GM23338 (cell line): ENCODE results near the gene GAREM1. TPM values are rescaled to one million over a fixed set of nuclear protein-coding genes. Genes with fewer than 3 reads are reported as not detected.

Source experiments
- ATAC-seq: fragments of 200-7000 bp; cut with Tn5 transposase; 3 replicates; pipeline ENCODE4 v1.9.1; 2020
- DNase-seq: peaks from one replicate; pipeline ENCODE4 v3.0.0-alpha.2; 2015; ENCODE audit warnings: low spot score
- H2AFZ ChIP-seq: fragments of 200-600 bp; sonication (generic); 2 replicates; pipeline ENCODE4 v1.8.0; 2016; ENCODE audit warnings: antibody characterized with exemption, mild to moderate bottlenecking, moderate library complexity
- H3F3A ChIP-seq: fragments of 200-600 bp; sonication (generic); replicated peaks from 2 replicates; pipeline ENCODE4 v1.8.0; 2017; ENCODE audit warnings: antibody characterized with exemption, mixed run types, low read depth
- H3K27ac ChIP-seq: fragments of 200-600 bp; sonication (generic); 2 replicates; pipeline ENCODE4 v1.6.1; 2016; ENCODE audit warnings: low read depth
- H3K27me3 ChIP-seq: fragments of 200-600 bp; sonication (generic); 2 replicates; pipeline ENCODE4 v1.8.0; 2016; ENCODE audit warnings: mild to moderate bottlenecking, mixed run types, moderate library complexity; ENCODE audit not compliant: insufficient read depth
- H3K36me3 ChIP-seq: fragments of 200-600 bp; sonication (generic); 2 replicates; pipeline ENCODE4 v1.8.0; 2016; ENCODE audit warnings: mild to moderate bottlenecking; ENCODE audit not compliant: insufficient read depth
- H3K4me1 ChIP-seq: fragments of 200-600 bp; sonication (generic); 2 replicates; pipeline ENCODE4 v1.8.0; 2016; ENCODE audit warnings: mild to moderate bottlenecking, moderate library complexity; ENCODE audit not compliant: insufficient read depth
- H3K4me2 ChIP-seq: fragments of 200-600 bp; sonication (generic); 2 replicates; pipeline ENCODE4 v1.7.1; 2017; ENCODE audit warnings: mixed run types
- H3K4me3 ChIP-seq: fragments of 200-600 bp; sonication (generic); 2 replicates; pipeline ENCODE4 v1.6.1; 2016; ENCODE audit warnings: mixed run types
- H3K79me2 ChIP-seq: fragments of 200-600 bp; sonication (generic); replicated peaks from 2 replicates; pipeline ENCODE4 v1.8.0; 2017; ENCODE audit warnings: mild to moderate bottlenecking; ENCODE audit not compliant: insufficient read depth
- H3K9me2 ChIP-seq: fragments of 200-600 bp; sonication (generic); 2 replicates; pipeline ENCODE4 v1.8.0; 2017; ENCODE audit not compliant: insufficient read depth
- H4K20me1 ChIP-seq: fragments of 200-600 bp; sonication (generic); replicated peaks from 2 replicates; pipeline ENCODE4 v1.8.0; 2017; ENCODE audit warnings: mild to moderate bottlenecking; ENCODE audit not compliant: insufficient read depth
- H3K27ac Mint-ChIP-seq: 2 replicates; pipeline ENCODE4 v1.8.0; 2020; ENCODE audit warnings: inconsistent platforms, mild to moderate bottlenecking, moderate library complexity, mixed read lengths
- H3K27me3 Mint-ChIP-seq: 3 replicates; pipeline ENCODE4 v1.8.0; 2022; ENCODE audit warnings: low read depth, mild to moderate bottlenecking, moderate library complexity, mixed read lengths, inconsistent platforms; ENCODE audit not compliant: insufficient read depth, poor library complexity
- H3K36me3 Mint-ChIP-seq: 3 replicates; pipeline ENCODE4 v1.8.0; 2021; ENCODE audit warnings: low read depth, mild to moderate bottlenecking, inconsistent platforms, moderate library complexity, mixed read lengths
- H3K4me1 Mint-ChIP-seq: 3 replicates; pipeline ENCODE4 v1.8.0; 2020; ENCODE audit warnings: mild to moderate bottlenecking, inconsistent platforms, mixed read lengths
- H3K4me3 Mint-ChIP-seq: 3 replicates; pipeline ENCODE4 v1.8.0; 2021; ENCODE audit warnings: moderate library complexity, mild to moderate bottlenecking, inconsistent platforms, mixed read lengths
- H3K9me3 Mint-ChIP-seq: 3 replicates; pipeline ENCODE4 v1.8.0; 2020; ENCODE audit warnings: moderate library complexity, mild to moderate bottlenecking, inconsistent platforms, mixed read lengths
- CREB1 ChIP-seq: fragments of 250-450 bp; sonication (Bioruptor Pico); IDR thresholded peaks from 2 replicates; pipeline ENCODE4 v1.5.0; 2020; ENCODE audit warnings: low read depth, mild to moderate bottlenecking, moderate library complexity
- CTCF ChIP-seq, 2 experiments: fragments of 200-600 bp in 1 of 2; sonication (generic) in 1 of 2; conservative IDR thresholded peaks; 2 replicates each; pipeline versions ENCODE4 v1.5.1 to v1.6.1; 2016 to 2017; ENCODE audit warnings: antibody characterized with exemption in 2 of 2, low read depth in 2 of 2, mild to moderate bottlenecking in 2 of 2, moderate library complexity in 1 of 2
- ETS1 ChIP-seq: IDR thresholded peaks from 2 replicates; pipeline ENCODE4 v1.6.1; 2016; ENCODE audit warnings: antibody characterized with exemption
- EZH2 ChIP-seq: fragments of 200-600 bp; sonication (generic); IDR thresholded peaks from one replicate; pipeline ENCODE4 v1.8.0; 2017; ENCODE audit warnings: antibody characterized with exemption, mild to moderate bottlenecking, low read depth; ENCODE audit not compliant: unreplicated experiment
- EZH2phosphoT487 ChIP-seq: fragments of 200-600 bp; sonication (generic); IDR thresholded peaks from one replicate; pipeline ENCODE4 v1.8.1; 2018; ENCODE audit warnings: antibody characterized with exemption; ENCODE audit not compliant: unreplicated experiment
- JUNB ChIP-seq: IDR thresholded peaks from one replicate; pipeline ENCODE4 v1.6.1; 2016; ENCODE audit warnings: antibody characterized with exemption; ENCODE audit not compliant: unreplicated experiment
- NANOG ChIP-seq: IDR thresholded peaks from 2 replicates; pipeline ENCODE4 v1.6.1; 2016; ENCODE audit warnings: antibody characterized with exemption, borderline replicate concordance
- POLR2AphosphoS5 ChIP-seq: IDR thresholded peaks from 2 replicates; pipeline ENCODE4 v1.6.1; 2016; ENCODE audit warnings: antibody characterized with exemption, low read depth
- REST ChIP-seq: IDR thresholded peaks from one replicate; pipeline ENCODE4 v1.6.1; 2018; ENCODE audit warnings: antibody characterized with exemption; ENCODE audit not compliant: unreplicated experiment
- STAT1 ChIP-seq: IDR thresholded peaks from one replicate; pipeline ENCODE4 v1.6.1; 2016; ENCODE audit warnings: antibody characterized with exemption; ENCODE audit not compliant: unreplicated experiment
- ZNF114 ChIP-seq: fragments of 250-450 bp; sonication (Bioruptor Pico); IDR thresholded peaks from 2 replicates; pipeline ENCODE4 v1.5.0; 2020; ENCODE audit warnings: mild to moderate bottlenecking, moderate library complexity
- ZNF331 ChIP-seq: fragments of 250-450 bp; sonication (Bioruptor Pico); IDR thresholded peaks from 2 replicates; pipeline ENCODE4 v1.5.0; 2020; ENCODE audit warnings: low read depth, mild to moderate bottlenecking, moderate library complexity
- ZNF462 ChIP-seq: fragments of 250-450 bp; sonication (Bioruptor Pico); IDR thresholded peaks from 2 replicates; pipeline ENCODE4 v1.5.0; 2020; ENCODE audit warnings: mild to moderate bottlenecking, moderate library complexity
- polyA plus RNA-seq: library from polyadenylated mRNA; unstranded; fragments of >200 nt; fragmentation: Nextera tagmentation; extraction: Ambion mirVana; gene quantifications from 2 replicates; pipeline ENCODE4 v1.2.1, GENCODE V29; 2016
- total RNA-seq: library from RNA; depleted of rRNA; stranded (reverse); fragments of >200 nt; shearing (Covaris generic); gene quantifications from 2 replicates; pipeline ENCODE4 v1.2.3, GENCODE V29; 2014

The GAREM1 gene
- total and polyA plus RNA-seq, 2 experiments from 2014 or later, result 2.7 to 6.0 TPM

GRCh38 chr18:32381761-32382160 is 88.9 kb downstream of the GAREM1 start:
- Mint-ChIP-seq H3K9me3 (no peaks in the 10 kb centered on the region), H3K27ac (no peak overlapping the region), H3K27me3 (no peaks in the 10 kb centered on the region), H3K4me1 (peaks cover 12% of the 10 kb centered on the region), H3K36me3 (no peaks in the 10 kb centered on the region), H3K4me3 (no peak overlapping the region)
- Histone ChIP-seq H3K4me2 (no peak overlapping the region), H3K79me2 (no peaks in the 10 kb centered on the region), H2AFZ (no peak overlapping the region), H3K27ac (no peak overlapping the region), H3K9me2 (no peaks in the 10 kb centered on the region), H3K27me3 (no peaks in the 10 kb centered on the region), H3K4me3 (no peak overlapping the region), H3F3A (no peaks in the 10 kb centered on the region), H3K36me3 (no peaks in the 10 kb centered on the region), H3K4me1 (no peaks in the 10 kb centered on the region), H4K20me1 (no peaks in the 10 kb centered on the region)
- TF ChIP-seq ZNF114 (CRISPR knock-in tag) (no peak), POLR2AphosphoS5 (no peak), CTCF (conservative IDR thresholded peaks at IDR 0.05; ENCODE audit: low read depth in 2 of 2) (no peak), ETS1 (no peak), JUNB (no peak), EZH2 (no peak), EZH2phosphoT487 (no peak), ZNF462 (CRISPR knock-in tag) (no peak), REST (no peak), CREB1 (no peak), NANOG (no peak), STAT1 (no peak), ZNF331 (CRISPR knock-in tag) (no peak)
- no peak for DNase-seq
- ATAC-seq, result no peak
